Upper lobe of left lung (tissue), 4 donors: Measurements from ENCODE around the gene SMAD2.

Source experiments
- CTCF ChIP-seq, 6 experiments: fragments of 450-650 bp in 4 of 6; fragments of 200-600 bp in 2 of 6; sonication (generic) in 2 of 6; IDR thresholded peaks; one replicate each; pipeline ENCODE4 v1.5.1; 2016 to 2019; ENCODE audit warnings: antibody characterized with exemption in 6 of 6
- EP300 ChIP-seq, 4 donors: sonication (generic); formaldehyde crosslinking; IDR thresholded peaks; one replicate each; pipeline ENCODE4 v1.5.1; 2017; ENCODE audit warnings: antibody characterized with exemption in 4 of 4, control low read depth in 2 of 4
- POLR2A ChIP-seq, 4 donors: fragments of 450-650 bp; IDR thresholded peaks; one replicate each; pipeline ENCODE4 v1.5.1; 2016 to 2017; ENCODE audit warnings: antibody characterized with exemption in 4 of 4, mild to moderate bottlenecking in 2 of 4
- POLR2AphosphoS5 ChIP-seq, 2 donors: sonication (generic); formaldehyde crosslinking; IDR thresholded peaks; one replicate each; pipeline ENCODE4 v1.5.1; 2017; ENCODE audit warnings: antibody characterized with exemption in 2 of 2

- no peak for TF ChIP-seq POLR2A (IDR thresholded peaks at IDR 0.05)
- TF ChIP-seq CTCF (IDR thresholded peaks at IDR 0.05), result no peak
- no peak for TF ChIP-seq EP300 (IDR thresholded peaks at IDR 0.05)
- no peak for TF ChIP-seq POLR2AphosphoS5 (IDR thresholded peaks at IDR 0.05)
Observed at GRCh38 chr18:47800248-47800647, 130.2 kb downstream of the SMAD2 start.
